Measurements from ENCODE around the gene RPL35. TPM values are rescaled to one million over a fixed set of nuclear protein-coding genes. Genes with fewer than 3 reads are reported as not detected.

The RPL35 gene
- total RNA-seq = 1,214 and 1,231 TPM in 2 replicates

DNA sequence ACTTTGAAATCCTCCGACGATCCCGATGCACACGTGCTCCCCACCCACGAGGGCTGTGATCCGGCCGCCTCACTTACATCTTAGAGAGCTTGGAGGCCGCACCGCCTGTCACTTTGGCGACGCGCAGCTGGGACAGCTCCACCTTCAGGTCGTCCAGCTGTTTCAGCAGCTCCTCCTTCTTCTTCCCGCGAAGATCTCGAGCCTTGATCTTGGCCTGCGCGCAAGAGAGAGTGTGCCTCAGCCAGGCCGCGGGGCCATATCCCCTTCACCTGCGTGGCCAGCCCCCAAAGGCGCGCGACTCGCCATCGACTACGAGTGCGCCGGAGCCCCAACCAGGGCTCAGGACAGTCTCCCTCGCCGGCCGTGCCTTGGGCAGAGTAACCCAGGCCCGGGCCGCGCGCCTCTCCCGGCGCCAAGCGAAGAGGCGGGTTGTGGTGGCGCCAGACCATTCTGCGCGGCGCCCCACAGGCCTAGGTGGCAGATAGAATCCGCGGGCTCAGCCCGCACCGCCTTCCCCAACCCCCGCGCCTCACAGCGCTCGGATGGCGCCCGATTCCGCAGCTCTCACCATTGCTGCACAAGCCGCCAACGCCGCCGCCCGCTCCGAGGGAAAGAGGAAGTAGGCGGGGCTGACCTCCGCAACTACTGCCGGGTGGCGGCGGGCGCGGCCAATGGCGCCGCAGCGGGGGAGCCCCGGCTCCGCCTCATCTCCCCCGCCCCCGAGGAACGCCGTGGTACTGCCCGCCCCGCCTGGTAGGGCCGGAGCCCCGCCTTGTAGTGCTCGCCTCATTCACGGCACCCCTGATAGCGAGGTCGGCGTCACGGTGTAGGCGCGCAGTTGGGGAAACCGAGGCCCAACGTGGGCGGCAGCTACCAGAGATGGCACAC, at the start of gene RPL35, which contains the start of gene ARPC5L:
Gene RPL35 (minus strand): TSS at position 616 of the 888 bp plus-strand sequence. CDS start 45 bp downstream, at position 571.
Gene ARPC5L (plus strand): TSS at position 789 of the 888 bp plus-strand sequence. CDS start 7,161 bp downstream, outside the sequence.
- intact Hi-C loops (cut with micrococcal nuclease) = loop anchor here (1.0 to 10.0 kb wide), 15 partner anchors 8 to 1943 kb away; partner anchors contain the start of genes GOLGA1, HSPA5, MAPKAP1 and NR6A1

DNA sequence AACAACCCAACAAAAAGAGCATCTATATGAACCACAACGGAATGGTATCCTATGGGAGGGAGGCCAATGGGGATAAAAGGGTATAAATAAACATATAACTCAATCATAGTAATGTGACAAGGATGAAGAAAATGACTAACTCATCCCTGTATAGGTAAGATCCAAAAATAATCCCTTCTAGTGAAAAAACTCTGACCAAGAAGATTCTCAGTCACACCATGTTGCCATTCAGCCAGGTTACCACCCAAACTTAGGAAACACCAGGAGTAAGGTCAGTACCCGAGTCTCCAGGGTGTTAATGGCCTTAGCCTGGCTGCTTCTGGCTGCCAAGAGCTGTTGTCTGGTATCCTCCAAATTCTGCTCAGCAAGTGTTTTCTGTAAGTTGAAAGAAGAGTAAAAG, 46.3 kb upstream of the RPL35 start:
- intact Hi-C loops (cut with micrococcal nuclease) = no loop called here

DNA sequence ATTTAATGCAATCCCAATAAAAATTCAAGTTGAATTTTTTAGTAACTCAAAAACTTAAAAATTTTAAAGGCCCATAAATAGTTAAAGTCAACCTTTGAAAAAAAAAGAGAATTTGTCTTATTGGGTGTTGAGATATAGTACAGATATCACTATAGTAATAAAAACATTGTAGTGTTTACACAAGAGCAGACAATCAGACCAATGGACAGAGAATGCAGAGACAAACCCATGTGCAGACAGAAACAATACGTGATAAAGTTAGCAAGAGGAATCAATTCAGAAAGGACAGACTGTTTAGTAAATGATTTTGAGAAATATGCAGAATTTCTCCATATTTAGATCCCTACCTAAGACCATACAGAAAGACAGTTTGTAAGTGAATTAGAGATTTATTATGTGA, 45.2 kb upstream of the RPL35 start:
- intact Hi-C loops (cut with micrococcal nuclease) = no loop called here

DNA sequence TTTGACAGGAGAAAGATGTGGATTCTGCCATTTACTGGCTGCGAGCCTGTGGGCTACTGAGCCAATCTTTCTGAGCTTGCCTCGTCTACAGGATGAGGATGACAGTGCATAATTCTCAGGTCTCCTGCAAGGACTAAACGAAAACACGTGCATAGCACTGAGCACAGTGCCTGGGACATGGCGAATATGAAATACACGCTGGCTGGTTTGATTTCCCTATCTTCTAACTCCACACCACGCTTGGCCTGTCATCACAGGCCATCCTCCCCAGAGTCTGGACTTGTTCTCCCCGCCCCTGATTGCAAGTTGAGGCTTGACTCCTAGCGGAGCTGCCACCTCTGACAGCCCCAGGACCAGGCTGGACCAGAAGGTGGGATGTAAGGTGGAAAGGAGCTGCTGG, 38.1 kb upstream of the RPL35 start:
- intact Hi-C loops (cut with micrococcal nuclease) = no loop called here

DNA sequence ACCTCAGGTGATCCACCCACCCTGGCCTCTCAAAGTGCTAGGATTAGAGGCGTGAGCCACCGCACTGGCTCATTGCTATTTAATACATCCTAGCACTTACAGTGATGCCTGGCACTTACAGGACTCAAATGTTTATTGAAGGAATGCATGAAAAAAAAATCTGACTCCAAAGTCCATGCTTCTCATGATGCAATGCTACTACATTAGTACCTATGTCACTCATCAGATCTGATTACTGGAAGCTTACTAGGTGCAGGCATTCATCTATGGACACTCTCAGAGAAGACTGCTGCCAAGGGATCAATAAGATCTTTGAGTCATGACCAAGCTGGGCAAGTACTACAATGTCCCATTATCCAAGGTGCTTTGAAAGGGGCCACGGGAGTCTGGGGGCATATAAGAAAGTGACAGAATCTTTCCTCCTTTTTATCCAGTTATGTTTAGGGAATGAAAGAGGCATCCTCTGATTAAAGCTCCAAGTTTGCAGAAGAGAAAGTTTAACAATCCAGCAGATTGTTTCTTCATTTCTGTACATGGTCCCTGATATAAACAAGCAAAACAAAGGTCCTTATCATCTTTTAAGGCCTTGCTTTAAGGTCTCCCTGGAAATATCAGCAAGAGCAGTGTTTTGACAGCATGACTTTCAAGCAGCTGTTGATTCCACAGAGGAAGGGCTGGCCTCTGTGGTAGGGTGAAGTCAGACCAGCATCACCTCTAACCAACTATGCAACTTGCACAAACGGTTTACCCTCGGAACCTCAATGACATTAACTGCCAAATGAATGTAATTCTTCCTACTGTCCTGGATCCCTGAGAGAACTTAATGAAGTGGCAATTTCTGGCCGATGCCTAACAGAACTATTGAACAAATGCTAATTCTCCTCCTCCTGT, 36.1 kb upstream of the RPL35 start:
- intact Hi-C loops (cut with micrococcal nuclease) = no loop called here

DNA sequence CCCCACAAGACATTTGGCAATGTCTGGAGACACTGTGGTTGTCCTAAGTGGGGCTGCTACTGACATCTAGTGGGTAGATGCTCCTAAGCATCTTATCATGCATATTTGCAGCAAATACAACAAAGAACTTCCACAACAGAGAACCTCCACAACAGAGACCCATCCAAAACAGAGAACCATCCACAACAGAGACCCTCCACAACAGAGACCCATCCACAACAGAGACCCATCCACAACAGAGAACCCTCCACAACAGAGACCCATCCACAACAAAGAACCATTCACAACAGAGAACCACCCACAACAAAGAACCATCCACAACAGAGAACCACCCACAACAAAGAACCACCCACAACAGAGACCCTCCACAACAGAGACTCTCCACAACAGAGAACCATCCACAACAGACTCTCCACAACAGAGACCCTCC, 33.0 kb upstream of the RPL35 start:
- intact Hi-C loops (cut with micrococcal nuclease) = loop anchor here (1.0 kb wide), 4 partner anchors 24 to 249 kb away; partner anchors contain the start of genes ARPC5L, SCAI and WDR38

DNA sequence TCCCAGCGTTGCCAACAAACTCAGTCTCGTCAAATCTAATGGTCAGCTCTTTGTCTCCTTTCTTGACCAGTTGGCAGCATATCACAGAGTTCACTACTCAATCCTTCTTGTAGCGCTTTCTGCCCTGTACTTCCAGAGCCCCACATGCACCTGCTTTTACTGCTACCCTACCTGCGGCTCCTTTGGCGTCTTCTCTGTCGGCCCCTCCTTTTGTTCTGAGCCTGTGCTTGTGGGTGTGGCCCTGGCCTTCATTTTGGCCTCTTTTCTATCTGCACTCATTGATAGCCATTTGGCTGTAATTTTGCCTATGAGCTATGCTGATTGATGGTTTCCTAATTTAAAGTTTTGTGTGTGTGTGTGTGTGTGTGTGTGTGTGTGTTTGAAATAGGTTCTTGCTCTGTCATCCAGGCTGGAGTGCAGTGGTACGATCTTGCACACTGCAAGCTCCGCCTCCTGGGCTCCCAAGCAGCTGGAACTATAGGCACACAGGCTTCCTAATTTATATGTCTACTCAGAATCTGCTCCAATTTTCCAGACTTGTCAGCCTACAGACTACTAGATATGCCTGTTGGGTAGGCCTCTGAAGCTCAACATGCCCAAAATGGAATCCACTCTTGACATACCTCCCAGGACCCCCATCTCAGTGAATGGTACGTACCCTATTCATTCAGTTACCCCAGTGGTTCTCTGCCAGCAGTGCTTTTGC, 32.4 kb upstream of the RPL35 start:
- intact Hi-C loops (cut with micrococcal nuclease) = loop anchor here (1.0 kb wide), 4 partner anchors 24 to 249 kb away; partner anchors contain the start of genes ARPC5L, SCAI and WDR38

DNA sequence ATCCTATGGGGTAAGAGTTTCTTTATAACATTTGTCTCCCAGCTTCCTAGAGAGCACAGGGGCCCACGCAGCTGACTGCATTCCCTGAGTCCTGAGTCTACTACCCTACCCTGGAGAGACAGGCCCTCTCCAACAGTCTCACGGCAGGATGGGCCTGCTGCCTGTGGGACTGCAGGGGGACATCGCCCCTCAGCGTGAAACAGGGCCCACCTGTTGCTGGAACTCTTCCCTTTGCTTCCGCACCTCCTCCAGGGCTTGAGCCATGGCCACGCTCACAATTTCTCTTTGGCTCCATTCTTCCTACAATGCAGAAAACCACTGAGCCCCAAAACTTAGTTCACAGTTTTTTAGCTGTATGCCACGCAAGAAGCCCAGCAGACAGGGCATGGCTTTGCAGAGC, 28.4 kb upstream of the RPL35 start:
- intact Hi-C loops (cut with micrococcal nuclease) = no loop called here

DNA sequence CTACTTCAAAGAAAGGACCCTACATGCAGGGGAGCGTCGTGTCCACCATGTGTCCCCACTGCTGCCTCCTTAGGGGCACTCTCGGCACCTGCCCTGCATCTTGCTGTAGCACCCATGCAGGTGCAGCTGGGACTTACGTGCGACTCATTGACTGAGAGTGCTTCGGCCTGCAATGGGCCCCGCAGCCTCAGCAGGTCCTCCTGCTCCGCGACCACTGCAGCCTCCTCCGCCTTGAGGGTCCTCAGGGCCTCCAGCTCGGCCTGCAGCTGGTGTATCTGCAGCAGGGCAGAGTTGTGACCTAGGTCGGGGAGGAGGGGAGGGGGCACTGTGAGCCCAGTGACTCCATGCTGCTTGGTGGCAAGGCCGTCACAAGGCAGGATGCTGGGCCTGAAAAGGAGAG, 27.2 kb upstream of the RPL35 start:
- intact Hi-C loops (cut with micrococcal nuclease) = no loop called here

DNA sequence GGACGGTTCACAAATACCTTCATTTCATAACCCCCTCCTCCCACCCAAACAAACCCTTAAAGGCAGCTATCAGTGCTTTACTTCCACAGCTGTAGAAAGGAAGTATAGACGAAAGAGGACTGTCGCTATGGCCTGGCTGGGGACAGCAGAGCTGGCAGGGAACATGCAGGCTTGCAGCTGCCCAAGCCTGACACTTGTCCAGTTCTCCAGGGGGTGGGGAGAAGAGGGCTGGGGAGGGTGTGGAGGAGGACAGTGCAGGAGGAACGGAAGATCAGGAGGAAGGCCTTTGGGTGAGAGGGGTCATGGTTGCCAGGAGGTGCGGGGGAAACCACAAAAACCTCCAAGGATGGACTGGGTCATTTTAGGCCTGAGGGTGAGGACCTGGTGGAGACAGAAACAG, 26.1 kb upstream of the RPL35 start:
- intact Hi-C loops (cut with micrococcal nuclease) = no loop called here

DNA sequence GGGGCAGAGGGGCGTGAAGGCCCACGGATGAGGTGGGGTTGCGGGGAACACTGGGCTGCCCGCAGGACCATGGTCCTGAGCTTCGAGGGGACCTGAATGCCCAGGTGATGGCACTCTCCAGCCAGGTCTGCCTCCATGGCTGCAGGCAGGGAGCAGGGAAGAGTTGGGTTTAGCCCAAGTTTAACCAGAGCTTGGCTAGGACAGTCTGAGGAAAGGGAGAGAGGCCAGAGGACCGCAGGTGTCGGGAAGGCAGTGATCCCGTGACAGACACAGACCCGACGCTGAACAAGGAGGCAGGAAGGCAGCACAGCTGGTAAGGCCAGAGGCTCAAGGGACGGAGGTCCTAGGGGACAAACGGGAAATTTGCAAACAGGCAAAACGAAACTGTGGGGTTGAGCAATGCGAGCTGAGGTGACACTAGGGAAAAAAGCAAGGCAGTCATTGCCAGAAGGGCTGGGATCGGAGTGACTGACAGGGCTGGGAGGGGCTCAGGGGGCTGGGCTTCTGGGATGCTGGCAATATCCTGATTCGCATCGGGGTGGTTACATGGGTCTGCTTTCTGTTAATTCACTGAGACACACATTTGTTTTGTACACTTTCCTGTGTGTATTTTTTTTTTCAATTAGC, 25.2 kb upstream of the RPL35 start:
- intact Hi-C loops (cut with micrococcal nuclease) = no loop called here

DNA sequence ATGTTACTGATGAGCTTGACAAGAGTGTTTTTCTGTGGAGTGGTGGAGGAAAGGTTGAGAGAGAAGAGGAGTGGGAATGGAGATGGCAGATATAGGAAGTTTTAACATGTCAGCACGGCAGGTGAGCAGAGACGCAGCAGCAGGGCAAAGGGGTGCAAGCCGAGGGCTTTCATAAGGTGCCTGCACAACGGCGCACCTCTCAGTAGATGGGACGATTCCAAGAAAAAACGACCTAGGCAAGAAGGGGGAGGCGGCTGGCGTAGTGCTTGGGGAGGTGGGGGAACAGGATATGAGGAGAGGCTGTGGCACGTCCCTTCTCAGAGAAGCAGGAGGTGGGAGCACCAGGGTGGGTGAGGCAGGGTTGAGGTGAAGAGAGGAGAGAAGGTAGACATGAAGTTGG, 24.7 kb upstream of the RPL35 start:
- intact Hi-C loops (cut with micrococcal nuclease) = no loop called here

DNA sequence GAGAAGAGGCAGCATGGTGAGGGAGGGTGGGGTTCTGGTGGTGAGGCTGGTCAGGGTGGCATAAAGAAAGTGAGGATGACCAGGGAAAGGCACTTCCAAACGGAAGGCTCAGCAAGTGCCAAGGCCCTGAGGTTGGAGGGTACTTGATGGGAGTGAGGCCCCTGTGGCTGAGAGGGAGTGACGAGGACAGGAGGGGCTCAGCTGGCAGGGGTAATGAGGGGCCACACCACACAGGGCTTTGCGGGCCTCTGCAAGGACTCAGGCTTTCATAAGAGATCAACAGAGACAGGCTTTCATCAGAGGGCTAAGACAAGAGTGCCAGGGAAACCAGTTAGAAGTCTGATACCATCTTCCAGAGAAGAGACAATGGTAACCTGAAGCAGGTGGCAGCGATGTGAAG, 23.8 kb upstream of the RPL35 start:
- intact Hi-C loops (cut with micrococcal nuclease) = no loop called here

DNA sequence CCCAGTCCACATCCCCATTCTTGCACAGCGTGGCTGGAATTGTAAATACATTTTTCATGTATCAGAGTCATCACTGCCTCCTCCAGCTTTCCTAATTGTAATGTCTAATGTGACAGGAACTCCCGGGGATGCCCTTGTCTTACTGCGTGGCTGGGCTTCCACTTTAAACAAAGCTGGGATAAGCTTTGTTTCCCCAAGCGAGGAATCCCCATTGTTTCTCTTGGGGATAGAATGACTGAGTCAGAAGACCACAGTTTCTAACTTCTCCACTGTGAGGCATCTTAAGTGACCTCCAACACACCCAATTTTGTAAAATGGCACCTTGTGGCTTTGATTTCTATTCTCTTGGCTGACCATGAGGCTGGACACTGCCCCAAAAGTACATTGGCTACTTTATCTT, 22.6 kb upstream of the RPL35 start:
- intact Hi-C loops (cut with micrococcal nuclease) = no loop called here

DNA sequence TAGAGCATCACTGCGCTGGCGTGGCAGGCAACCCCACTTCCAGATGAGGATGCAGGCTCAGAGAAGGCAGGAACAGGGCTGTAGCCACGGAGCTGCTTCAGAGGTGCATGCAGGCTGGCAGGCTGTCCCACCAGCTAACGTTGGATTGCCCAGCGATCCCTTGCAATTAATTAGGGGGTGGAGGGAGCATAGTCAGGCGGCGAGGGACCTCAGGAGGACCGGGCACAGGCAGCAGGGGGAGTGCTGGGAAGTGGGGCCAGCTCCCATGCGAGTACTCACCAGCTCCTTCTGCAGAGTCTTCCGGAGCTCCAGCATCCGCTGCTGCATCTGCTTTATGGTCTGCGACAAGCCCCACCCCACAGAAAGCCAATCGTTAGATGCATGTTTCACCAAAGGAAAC, 20.5 kb upstream of the RPL35 start:
- intact Hi-C loops (cut with micrococcal nuclease) = no loop called here

DNA sequence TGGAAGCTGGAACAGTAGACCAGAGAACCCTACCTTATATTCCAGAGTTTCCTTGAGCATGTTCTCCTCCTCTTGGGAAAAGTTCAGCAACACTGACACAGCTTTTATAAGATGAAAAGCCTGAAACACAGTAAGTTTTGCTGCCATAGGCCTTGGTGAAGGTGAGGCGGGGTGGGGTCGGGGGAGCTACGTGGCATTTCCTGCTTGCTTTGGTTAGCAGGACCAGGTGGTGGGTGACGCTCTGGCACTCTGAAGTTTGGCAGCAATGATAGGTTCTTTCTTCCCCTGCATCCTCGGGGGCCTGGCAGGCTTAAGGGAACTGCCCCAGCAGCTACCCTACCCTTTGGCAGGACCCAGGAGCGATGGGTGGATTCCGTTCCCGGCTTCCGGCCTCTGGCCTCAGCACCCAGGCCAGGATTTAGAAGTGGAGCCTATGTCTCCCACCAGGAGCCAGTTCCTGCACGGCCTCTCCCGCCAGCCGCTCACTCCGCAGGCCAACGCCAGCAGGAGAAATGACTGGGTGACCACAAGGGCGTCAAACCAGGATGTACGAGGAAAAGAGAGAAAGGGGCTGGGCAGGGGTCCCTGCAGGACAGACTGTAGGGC, 19.5 kb upstream of the RPL35 start:
- intact Hi-C loops (cut with micrococcal nuclease) = no loop called here

DNA sequence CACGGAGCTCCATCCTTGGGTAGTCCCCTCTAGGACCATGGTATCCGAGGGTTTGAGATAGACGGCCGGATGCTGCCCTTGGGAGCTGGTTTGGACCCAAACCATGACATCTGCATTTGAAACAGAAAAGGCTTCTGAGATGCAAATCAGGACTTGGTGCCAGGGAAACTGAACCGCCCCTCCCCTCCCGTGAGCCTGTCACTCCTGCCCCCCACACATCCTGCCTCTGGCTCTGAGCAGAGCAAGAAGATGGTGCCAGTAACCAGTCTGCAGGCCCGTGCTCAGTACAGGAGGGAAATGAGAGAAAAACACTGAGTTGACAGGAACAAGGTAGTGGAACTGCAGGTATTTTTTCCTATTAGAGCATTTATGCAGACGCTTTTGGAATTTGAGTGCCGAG, 18.7 kb upstream of the RPL35 start:
- intact Hi-C loops (cut with micrococcal nuclease) = no loop called here

DNA sequence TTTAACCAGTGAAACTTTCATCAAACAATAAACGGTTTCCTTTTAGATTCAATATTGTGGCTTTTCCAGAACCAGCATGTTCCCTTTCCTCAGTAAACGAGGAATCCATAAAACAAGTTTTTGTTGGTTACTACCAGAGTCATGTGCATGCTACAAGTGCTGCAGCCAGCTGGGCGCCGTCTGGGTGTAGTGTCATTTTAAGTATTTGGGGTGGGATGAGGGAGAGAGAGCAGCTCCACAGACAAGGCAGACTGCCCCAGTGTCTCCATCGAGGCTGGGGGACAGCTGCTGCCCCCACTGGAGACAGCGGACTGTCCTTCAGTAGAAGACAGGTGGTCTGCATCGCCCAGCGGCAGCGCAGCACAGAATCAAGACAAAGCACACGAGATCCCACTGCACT, 17.5 kb upstream of the RPL35 start:
- intact Hi-C loops (cut with micrococcal nuclease) = no loop called here

DNA sequence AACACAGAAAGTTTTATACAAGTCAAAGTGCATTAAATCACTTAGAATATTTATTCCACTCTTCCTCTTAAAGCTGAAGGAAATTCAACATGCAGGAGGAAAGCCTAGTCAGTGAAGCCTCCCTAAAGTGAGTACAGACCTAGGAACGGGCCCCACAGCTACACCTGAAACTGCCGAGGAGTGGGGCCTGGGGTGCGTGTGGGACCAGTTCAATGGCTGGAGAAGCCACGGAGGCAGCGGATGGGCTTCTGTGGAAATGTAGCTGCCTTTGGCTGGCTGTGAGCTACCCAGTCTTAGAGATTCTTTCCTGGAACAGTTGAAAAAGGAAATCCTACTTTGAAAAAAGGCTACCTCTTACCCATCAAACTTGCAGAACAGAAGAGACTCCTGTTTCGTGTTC, 16.8 kb upstream of the RPL35 start:
- intact Hi-C loops (cut with micrococcal nuclease) = no loop called here

DNA sequence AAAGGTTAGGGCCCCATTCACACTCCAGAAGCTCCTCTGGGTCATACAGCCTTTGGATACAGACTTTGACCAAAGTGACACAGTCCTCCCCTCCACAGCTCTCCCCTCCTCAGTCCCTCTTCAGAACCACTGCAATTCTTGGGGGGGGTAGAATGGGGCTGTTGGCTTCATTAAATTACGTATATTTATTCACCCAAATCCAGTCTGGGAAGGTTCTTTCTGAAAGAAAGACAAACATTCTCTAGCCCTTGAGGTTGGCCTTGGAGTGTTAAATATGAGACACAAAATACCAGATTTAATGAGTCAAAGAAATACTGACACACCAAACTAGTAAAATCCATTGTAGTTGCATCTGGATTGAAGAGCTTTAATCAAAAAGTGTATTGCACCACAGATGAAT, 16.3 kb upstream of the RPL35 start:
- intact Hi-C loops (cut with micrococcal nuclease) = no loop called here
